ENCODE data around the gene BCKDK.

BCKDK gene

GRCh38 chr16:31108035-31108793, at the start of gene BCKDK:
Gene BCKDK, plus strand, starts transcription at chr16:31108386. Its CDS starts 838 bp downstream, at chr16:31109224.
- DNase-seq (ENCODE audit: extremely low spot score), result peak; percentile 76
- CTCF ChIA-PET, result no interaction called here
- TF ChIP-seq NFRKB (IDR thresholded peaks at IDR 0.05), result no peak
- POLR2A ChIA-PET, result interaction anchor here (2.0 kb wide), 1 partner anchor 9 kb away, joined by 12 read pairs; the partner anchor contains the start of gene KAT8

- DNase-seq (ENCODE audit: extremely low spot score), result no peak
- TF ChIP-seq CTBP1 (IDR thresholded peaks at IDR 0.05; ENCODE audit: borderline replicate concordance) (no peak), L3MBTL2 (conservative IDR thresholded peaks at IDR 0.05) (no peak)
- ChIA-PET CTCF (no interaction called here), POLR2A (interaction anchor here (1.1 kb wide), 1 partner anchor 11 kb away, joined by 3 read pairs; no protein-coding TSS in a partner anchor)
Observed at GRCh38 chr16:31061126-31061812, 46.9 kb upstream of the BCKDK start.

DNA sequence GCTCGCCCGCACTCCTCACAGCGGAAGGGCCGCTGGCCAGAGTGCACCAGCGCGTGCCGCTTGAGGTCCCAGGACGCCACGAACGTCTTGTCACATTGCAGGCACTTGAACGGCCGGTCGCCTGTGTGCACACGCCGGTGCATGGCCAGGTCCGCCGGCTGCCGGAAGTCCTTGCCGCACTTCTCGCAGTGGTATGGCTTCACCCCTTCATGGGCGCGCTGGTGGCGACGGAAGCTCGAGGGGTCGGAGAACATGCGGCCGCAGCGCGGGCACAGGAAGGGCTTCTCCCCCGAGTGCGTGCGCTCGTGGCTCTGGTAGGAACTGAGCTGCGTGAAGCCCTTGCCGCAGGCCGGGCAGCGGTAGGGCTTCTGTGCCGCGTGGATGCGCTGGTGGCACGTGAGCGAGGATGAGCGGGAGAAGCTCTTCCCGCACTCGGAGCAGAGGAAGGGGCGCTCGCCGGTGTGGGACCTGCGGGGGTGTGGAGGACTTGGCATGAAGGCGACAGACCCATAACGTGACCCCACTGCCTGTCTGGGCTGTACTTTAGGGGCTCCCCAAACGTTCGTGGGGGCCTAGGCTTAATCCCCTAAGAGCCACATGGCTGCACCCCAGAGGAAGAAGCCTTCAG, 46.3 kb upstream of the BCKDK start:
- TF ChIP-seq ARNT (IDR thresholded peaks at IDR 0.05), result no peak
- TF ChIP-seq LEF1 (IDR thresholded peaks at IDR 0.05; ENCODE audit: borderline replicate concordance), result no peak
- TF ChIP-seq FOXK2 (IDR thresholded peaks at IDR 0.05), result no peak
- TF ChIP-seq NFRKB (IDR thresholded peaks at IDR 0.05), result no peak
- no peak for TF ChIP-seq BHLHE40 (IDR thresholded peaks at IDR 0.05; ENCODE audit: borderline replicate concordance)
- no peak for TF ChIP-seq FOXA1 (IDR thresholded peaks at IDR 0.05)
- no peak for TF ChIP-seq L3MBTL2 (conservative IDR thresholded peaks at IDR 0.05)
- TF ChIP-seq HDGF (IDR thresholded peaks at IDR 0.05; ENCODE audit: borderline replicate concordance), result no peak
- no peak for TF ChIP-seq SP1 (IDR thresholded peaks at IDR 0.05)
- TF ChIP-seq CTBP1 (IDR thresholded peaks at IDR 0.05; ENCODE audit: borderline replicate concordance), result no peak
- TF ChIP-seq, protein P1, sequence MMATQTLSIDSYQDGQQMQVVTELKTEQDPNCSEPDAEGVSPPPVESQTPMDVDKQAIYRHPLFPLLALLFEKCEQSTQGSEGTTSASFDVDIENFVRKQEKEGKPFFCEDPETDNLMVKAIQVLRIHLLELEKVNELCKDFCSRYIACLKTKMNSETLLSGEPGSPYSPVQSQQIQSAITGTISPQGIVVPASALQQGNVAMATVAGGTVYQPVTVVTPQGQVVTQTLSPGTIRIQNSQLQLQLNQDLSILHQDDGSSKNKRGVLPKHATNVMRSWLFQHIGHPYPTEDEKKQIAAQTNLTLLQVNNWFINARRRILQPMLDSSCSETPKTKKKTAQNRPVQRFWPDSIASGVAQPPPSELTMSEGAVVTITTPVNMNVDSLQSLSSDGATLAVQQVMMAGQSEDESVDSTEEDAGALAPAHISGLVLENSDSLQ (IDR thresholded peaks at IDR 0.05), result no peak
- TF ChIP-seq SUZ12 (IDR thresholded peaks at IDR 0.05), result no peak
- TF ChIP-seq FOXM1 (IDR thresholded peaks at IDR 0.05; ENCODE audit: borderline replicate concordance), result no peak
- TF ChIP-seq ZNF384 (IDR thresholded peaks at IDR 0.05), result no peak
- no peak for TF ChIP-seq TARDBP (IDR thresholded peaks at IDR 0.05)
- no peak for TF ChIP-seq ELF4 (IDR thresholded peaks at IDR 0.05)
- DNase-seq (ENCODE audit: extremely low spot score), result no peak
- POLR2A ChIA-PET, result interaction anchor here (1.1 kb wide), 1 partner anchor 10 kb away, joined by 3 read pairs; no protein-coding TSS in a partner anchor
- CTCF ChIA-PET, result no interaction called here

DNA sequence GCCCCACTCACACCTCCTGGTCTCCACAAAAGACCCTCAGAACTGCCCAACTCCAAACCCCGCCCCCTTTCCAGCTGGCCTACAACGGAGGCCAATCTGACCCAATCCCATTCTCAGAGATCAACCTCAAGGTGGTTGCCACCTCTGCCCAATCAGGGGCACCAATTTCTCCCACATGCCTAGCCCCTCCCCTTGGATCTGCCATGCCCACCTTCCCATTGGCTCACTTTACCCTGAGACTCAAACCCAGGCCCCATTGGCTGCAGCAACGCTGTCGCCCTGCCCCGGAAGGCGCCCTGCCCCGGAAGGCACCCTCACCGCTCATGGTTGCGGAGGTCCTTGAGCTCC, 44.7 kb upstream of the BCKDK start:
- no peak for DNase-seq (ENCODE audit: extremely low spot score)
- TF ChIP-seq HDGF (IDR thresholded peaks at IDR 0.05; ENCODE audit: borderline replicate concordance) (no peak), ARNT (IDR thresholded peaks at IDR 0.05) (no peak), FOXK2 (IDR thresholded peaks at IDR 0.05) (no peak), LEF1 (IDR thresholded peaks at IDR 0.05; ENCODE audit: borderline replicate concordance) (no peak), FOXA1 (IDR thresholded peaks at IDR 0.05) (no peak), CTBP1 (IDR thresholded peaks at IDR 0.05; ENCODE audit: borderline replicate concordance) (no peak), BHLHE40 (IDR thresholded peaks at IDR 0.05; ENCODE audit: borderline replicate concordance) (no peak), ELF4 (IDR thresholded peaks at IDR 0.05) (no peak), L3MBTL2 (conservative IDR thresholded peaks at IDR 0.05) (no peak), TARDBP (IDR thresholded peaks at IDR 0.05) (no peak), FOXM1 (IDR thresholded peaks at IDR 0.05; ENCODE audit: borderline replicate concordance) (no peak), ZNF384 (IDR thresholded peaks at IDR 0.05) (no peak), SP1 (IDR thresholded peaks at IDR 0.05) (no peak), NFRKB (IDR thresholded peaks at IDR 0.05) (no peak)
- TF ChIP-seq, protein P1 (IDR thresholded peaks at IDR 0.05), result no peak
- ChIA-PET POLR2A (interaction anchor here (1.0 to 1.2 kb wide), 2 partner anchors 9 to 11 kb away, joined by 3 read pairs; partner anchors contain the start of genes ZNF646 and ZNF668), CTCF (no interaction called here)

DNA sequence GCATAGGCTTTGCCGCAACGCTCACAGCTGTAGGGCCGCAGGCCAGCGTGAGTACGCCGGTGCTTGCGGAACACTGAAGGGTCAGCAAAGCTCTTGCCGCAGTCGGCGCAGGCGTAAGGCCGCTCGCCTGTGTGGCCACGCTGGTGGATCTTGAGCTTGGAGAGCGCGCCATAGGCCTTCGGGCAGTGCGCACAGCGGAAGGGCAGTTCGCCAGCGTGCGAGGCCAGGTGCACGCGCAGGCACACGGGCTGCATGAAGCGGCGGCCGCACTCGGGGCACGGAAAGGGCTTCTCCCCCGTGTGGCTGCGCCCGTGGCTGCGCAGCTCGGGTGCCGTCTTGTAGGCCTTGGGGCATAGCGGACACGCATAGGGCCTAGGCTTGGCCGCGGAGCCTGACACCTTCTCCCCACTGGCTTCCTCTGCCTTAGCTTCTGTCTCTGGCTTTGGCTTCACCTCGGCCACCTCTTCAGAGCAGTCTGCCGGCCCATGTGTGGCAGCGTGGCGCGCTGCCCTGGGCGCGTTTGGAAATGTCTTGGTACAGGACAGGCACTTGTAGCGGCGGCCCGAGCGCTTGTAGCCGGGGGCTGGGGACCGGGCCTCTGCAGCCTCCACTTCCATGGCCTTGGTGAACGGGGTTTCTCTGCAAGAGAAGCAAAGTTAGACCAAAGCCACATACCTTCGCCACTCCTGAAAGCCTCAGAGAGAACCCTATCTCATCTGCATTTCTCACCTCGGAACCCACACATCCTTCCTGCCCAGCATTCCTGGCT, 44.2 kb upstream of the BCKDK start:
- TF ChIP-seq FOXK2 (IDR thresholded peaks at IDR 0.05), result no peak
- no peak for TF ChIP-seq SUZ12 (IDR thresholded peaks at IDR 0.05)
- TF ChIP-seq BHLHE40 (IDR thresholded peaks at IDR 0.05; ENCODE audit: borderline replicate concordance), result no peak
- no peak for TF ChIP-seq ZNF384 (IDR thresholded peaks at IDR 0.05)
- no peak for TF ChIP-seq ELF4 (IDR thresholded peaks at IDR 0.05)
- no peak for TF ChIP-seq TARDBP (IDR thresholded peaks at IDR 0.05)
- TF ChIP-seq FOXM1 (IDR thresholded peaks at IDR 0.05; ENCODE audit: borderline replicate concordance), result no peak
- POLR2A ChIA-PET, result interaction anchor here (1.2 to 1.4 kb wide), 2 partner anchors 9 to 78 kb away, joined by 3 read pairs; no protein-coding TSS in a partner anchor
- DNase-seq (ENCODE audit: extremely low spot score), result no peak
- CTCF ChIA-PET, result no interaction called here

DNA sequence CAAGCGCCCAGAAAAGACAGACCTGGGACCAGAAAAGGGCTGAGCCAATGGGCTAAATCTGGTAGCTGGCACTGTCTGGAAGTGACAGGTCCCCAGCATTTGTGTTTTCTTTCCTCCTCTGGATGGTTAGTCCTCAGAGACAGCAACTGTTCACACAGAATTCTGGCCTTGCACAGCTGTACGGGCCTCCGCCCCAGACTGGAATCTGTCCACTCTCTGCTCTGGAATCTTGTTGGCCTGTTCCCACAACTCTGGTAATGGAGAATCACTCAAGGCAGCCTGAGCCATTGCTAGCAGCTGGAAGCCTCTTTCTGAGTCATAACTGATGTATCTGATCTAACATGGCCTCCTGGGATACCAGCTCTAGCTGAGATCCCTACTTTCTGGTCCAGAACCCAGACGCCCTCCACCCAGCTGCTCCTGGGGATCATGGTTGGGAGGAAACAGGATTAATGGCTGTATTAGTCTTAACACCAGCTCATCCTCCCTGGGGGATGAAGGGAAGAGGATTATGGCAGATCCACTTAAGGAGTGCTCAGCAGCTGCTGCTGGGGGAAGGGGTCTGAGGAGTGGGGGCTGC, 43.2 kb upstream of the BCKDK start:
- TF ChIP-seq NFRKB (IDR thresholded peaks at IDR 0.05), result no peak
- TF ChIP-seq ZNF384 (IDR thresholded peaks at IDR 0.05), result no peak
- no peak for TF ChIP-seq TARDBP (IDR thresholded peaks at IDR 0.05)
- TF ChIP-seq FOXM1 (IDR thresholded peaks at IDR 0.05; ENCODE audit: borderline replicate concordance), result no peak
- POLR2A ChIA-PET, result interaction anchor here (1.4 kb wide), 1 partner anchor 77 kb away, joined by 3 read pairs; no protein-coding TSS in a partner anchor
- no peak for DNase-seq (ENCODE audit: extremely low spot score)
- CTCF ChIA-PET, result no interaction called here

All from HEK293T (cell line).